Eye (tissue), 1 donor: Measurements from ENCODE around the gene FAM117B.

Experiments used
- DNase-seq: peaks from one replicate; pipeline ENCODE4 v3.0.0-alpha.2; 2015

The FAM117B gene

GRCh38 chr2:202763916-202764315 lies 129.1 kb downstream of the FAM117B start:
- DNase-seq: no peak

- DNase-seq: no peak
These were observed 130.2 kb downstream of the FAM117B start for GRCh38 chr2:202764991-202765390.

- no peak for DNase-seq
These were observed 130.7 kb downstream of the FAM117B start for GRCh38 chr2:202765436-202765835.

GRCh38 chr2:202768273-202768672 lies 133.5 kb downstream of the FAM117B start:
- DNase-seq: no peak

GRCh38 chr2:202769201-202769600 lies 134.4 kb downstream of the FAM117B start:
- DNase-seq: no peak

DNA sequence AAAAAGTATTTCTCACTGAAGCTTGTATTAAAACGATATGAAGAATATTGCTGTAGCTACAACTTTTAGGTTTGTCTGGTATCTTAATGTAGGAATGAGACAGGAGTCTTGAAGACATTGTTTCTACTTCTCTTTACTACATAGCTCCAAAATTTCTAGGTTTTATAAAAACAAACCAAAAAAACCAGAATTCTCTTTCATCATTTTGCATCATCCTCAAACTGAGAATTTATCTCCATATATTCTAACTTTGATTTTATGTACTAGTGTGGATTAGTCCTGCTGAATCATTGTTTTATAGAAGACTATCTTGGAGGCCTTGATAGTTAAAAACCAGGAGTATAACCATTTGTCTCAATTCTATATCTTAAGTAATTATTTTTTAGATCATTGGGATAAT lies 136.6 kb downstream of the FAM117B start:
- no peak for DNase-seq

- DNase-seq: no peak
These were observed 137.1 kb downstream of the FAM117B start for GRCh38 chr2:202771741-202772460.

GRCh38 chr2:202773301-202773973 lies 138.7 kb downstream of the FAM117B start:
- no peak for DNase-seq

DNA sequence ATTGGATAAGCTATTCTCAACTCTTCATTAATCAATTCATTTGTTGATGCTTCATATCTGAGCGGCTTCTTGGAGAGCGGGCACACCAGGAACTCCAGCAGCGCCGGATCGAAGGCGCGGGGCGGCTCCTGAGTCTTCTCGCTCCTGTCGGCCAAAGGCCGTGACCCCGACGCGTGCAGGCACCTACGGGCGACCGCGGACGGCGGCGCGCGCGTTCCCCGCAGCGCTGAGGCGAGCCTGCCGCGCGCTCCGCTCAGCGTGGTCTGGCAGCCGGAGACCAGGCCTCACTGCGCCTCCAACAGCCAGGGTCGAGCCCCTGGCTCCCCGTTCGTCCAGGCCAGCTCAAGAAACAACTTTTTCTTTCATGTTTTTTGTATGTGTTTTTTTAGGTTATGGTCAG lies 139.3 kb downstream of the FAM117B start:
- DNase-seq: no peak

- no peak for DNase-seq
These were observed 143.4 kb downstream of the FAM117B start for GRCh38 chr2:202778217-202778616.

GRCh38 chr2:202780514-202781021 lies 145.8 kb downstream of the FAM117B start:
- DNase-seq: no peak

DNA sequence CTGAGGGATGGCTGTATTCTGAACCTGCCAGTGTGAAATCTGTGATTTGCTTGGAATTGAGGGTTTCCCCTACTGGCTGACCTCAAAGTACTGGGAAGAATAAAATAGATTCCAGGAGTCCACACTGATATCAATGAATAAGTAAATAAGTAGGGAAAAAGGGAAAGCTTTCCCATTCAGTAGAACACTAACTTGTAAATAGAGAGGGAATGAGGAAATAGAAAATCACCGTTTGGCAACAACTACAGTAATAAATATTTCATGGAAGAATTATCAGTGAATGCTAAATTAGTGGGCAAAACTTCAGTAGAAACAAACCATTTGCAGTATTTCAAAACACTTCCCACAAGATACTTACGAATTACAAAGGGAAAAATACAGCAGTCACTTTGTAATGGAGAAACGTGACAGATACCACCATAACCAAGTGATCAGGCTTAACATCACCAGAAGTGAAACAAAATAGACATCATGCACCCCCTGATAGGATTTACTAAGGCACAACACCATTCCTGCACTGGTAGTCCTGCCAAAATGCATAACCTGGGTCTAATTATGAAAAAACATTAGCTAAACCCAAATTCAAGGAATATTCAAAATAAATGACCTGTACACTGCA lies 148.3 kb downstream of the FAM117B start:
- no peak for DNase-seq

- DNase-seq: no peak
These were observed 152.1 kb downstream of the FAM117B start for GRCh38 chr2:202786842-202787241.

GRCh38 chr2:202790676-202791075 lies 155.9 kb downstream of the FAM117B start:
- no peak for DNase-seq

- no peak for DNase-seq
These were observed 163.2 kb downstream of the FAM117B start for GRCh38 chr2:202797944-202798343.

DNA sequence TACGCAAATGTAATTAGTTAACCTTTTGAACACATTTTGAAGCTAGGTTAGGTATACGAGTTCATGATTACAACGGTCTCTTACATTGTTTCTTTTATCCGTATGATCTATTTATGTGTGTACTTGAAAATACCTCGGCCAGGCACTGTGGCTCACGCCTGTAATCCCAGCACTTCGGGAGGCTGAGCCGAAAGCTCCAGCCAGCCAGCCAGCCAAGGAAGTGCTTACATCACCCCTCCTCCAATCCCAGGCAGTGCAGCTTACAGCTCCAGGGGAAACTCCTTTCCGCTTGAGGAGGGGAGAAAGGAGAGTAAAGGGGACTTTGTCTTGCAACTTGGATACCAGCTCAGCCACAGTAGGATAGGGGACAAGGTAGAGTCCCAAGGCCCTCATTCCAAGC lies 171.1 kb downstream of the FAM117B start:
- peak; percentile 2 for DNase-seq

DNA sequence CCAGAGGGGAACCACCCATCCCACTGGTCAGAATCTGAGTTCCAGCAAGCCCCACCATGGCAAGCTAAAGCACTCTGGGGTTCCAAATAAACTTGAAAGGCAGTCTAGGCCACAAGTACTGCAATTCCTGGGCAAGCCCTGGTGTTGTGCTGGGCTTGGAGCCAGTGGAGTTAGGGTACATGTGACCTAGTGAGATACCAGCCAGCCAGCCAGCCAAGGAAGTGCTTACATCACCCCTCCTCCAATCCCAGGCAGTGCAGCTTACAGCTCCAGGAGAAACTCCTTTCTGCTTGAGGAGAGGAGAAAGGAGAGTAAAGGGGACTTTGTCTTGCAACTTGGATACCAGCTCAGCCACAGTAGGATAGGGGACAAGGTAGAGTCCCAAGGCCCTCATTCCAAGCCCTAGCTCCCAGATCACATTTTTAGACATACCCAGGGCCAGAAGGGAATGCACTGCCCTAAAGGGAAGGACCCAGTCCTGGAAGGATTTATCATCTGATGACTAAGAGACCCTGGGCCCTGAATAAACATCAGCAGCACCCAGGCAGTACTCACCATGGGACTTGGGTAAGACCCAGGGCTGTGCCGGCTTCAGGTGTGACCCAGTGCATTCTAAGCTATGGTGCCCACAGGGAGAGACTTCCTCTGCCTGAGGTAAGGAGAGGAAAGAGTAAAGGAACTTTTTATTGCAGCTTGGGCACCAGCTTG lies 172.8 kb downstream of the FAM117B start:
- peak; percentile 25 for DNase-seq

DNA sequence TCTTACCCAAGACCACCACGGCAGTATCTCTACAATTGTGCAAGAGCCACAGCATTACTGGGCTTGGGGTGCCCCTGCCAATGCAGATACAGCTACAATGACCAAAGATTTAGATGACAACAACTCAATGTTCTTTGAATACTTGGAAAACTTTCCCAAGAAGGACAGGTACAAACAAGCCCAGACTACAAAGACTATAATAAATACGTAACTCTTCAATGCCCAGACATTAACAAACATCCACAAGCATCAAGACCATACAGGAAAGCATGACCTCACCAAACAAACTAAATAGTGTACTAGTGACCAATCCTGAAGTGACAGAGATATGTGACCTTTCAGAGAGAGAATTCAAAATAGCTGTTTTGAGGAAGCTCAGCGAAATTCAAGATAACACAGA lies 174.0 kb downstream of the FAM117B start:
- DNase-seq: no peak

DNA sequence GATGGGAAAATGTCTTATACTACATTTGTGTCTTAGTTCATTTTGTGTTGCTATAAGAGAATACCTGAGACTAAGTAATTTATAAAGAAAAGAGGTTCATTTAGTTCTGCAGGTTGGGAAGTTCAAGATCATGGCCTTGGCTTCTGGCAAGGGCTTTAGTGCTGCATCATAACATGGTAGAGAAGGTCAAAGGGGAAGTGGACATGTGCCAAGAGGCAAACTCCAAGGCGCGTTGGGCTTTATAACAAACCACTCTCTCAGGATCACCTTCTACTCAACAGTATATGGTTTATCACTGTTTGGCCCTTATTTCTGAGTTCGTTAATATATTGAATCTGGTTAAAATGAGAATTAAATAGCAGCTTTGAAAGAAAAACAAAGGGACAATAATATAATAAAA lies 178.6 kb downstream of the FAM117B start:
- no peak for DNase-seq

GRCh38 chr2:202814226-202814625 lies 179.5 kb downstream of the FAM117B start:
- no peak for DNase-seq

GRCh38 chr2:202815548-202816360 lies 181.0 kb downstream of the FAM117B start:
- peak; percentile 4 for DNase-seq

DNA sequence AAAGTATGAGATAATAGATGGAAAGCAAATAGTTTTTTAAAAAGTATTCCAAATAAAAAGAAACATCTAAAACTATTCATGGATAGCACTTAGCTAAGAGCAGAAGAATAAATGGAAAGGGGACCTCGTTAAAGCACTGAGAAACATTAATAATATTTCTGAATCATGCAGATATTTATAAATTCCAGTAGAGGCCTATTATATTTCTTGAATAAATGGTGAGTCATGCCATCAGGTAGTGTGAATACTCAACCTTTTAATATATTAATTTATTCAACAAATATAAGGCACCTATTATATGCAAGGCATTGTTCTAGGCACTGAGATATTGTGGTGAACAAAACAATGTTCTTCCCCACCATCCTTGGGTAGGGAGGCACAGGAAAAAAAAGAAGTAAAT lies 183.0 kb downstream of the FAM117B start:
- DNase-seq: no peak
